ENCODE data around the gene SLCO1A2.

SLCO1A2 gene

DNA sequence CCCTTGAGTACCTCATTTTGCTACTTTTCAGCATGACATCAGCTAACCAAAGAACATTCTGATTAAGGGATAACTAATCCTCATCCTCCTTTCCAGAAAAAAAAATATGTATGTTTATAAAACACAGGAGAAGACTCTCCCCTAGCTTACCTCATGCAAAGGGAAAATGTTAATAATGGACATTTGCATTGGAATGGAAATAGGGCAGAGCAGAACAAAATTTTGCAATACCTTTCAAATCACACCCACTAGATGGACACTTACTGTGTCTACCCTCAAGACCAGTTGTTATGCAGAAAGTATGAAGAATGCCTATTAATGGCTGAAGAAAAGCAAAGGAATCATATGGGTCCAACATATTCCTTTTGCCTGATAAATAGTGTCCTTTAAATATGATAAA lies 8.9 kb upstream of the SLCO1A2 start:
- DNase-seq (ENCODE audit: low read depth), result no peak
- TF ChIP-seq, protein P1, sequence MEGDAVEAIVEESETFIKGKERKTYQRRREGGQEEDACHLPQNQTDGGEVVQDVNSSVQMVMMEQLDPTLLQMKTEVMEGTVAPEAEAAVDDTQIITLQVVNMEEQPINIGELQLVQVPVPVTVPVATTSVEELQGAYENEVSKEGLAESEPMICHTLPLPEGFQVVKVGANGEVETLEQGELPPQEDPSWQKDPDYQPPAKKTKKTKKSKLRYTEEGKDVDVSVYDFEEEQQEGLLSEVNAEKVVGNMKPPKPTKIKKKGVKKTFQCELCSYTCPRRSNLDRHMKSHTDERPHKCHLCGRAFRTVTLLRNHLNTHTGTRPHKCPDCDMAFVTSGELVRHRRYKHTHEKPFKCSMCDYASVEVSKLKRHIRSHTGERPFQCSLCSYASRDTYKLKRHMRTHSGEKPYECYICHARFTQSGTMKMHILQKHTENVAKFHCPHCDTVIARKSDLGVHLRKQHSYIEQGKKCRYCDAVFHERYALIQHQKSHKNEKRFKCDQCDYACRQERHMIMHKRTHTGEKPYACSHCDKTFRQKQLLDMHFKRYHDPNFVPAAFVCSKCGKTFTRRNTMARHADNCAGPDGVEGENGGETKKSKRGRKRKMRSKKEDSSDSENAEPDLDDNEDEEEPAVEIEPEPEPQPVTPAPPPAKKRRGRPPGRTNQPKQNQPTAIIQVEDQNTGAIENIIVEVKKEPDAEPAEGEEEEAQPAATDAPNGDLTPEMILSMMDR (IDR thresholded peaks at IDR 0.05; ENCODE audit: low read length, missing control alignments), result no peak

DNA sequence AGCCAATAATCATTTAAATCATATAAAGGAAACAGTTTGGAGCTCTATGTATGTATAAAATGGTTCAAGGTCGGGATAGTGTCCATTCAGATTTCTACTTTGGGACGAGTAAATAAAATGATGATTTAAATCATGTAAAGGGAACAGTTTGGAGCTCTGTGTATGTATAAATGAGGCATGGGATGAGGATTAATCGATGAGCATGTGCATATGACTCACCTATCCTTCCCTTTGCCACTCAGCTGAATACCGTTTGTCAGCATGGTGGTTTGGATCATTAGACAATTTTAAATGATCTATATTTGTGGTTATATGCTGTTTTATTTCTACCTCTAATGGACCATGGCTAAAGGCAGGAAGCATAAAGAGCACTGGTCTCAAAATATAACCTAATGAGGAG lies 7.1 kb upstream of the SLCO1A2 start:
- TF ChIP-seq, protein P1 (IDR thresholded peaks at IDR 0.05; ENCODE audit: low read length, missing control alignments), result no peak
- H3K4me3 ChIP-seq (replicated peaks; ENCODE audit: low read depth, low read length), result no peak overlapping the region
- no peak for DNase-seq (ENCODE audit: low read depth)

More for the DNA sequence above, 8.9 kb upstream of the SLCO1A2 start:
- H3K4me3 ChIP-seq (replicated peaks; ENCODE audit: low read depth, low read length), result no peak overlapping the region

DNA sequence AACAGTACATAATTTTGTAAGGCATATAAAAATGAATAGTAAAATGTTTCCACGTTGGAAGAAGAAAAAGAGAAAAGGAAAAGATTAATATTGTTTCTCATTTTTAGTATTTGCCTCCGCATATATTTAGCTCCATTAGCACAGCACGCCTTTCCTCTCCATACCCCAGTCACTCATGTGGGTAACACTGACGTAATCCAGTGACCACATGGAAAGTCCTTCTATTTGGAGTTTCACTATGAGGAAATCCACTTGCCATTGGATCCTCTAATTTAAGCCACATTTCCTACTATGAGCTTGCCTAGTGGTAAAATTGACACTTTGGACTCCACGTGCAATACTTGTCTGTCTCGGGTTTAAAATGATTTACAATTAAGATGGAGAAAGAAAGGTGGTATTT lies 5.7 kb upstream of the SLCO1A2 start:
- DNase-seq (ENCODE audit: low read depth), result no peak
- TF ChIP-seq, protein P1 (IDR thresholded peaks at IDR 0.05; ENCODE audit: low read length, missing control alignments), result no peak
- H3K4me3 ChIP-seq (replicated peaks; ENCODE audit: low read depth, low read length), result no peak overlapping the region

DNA sequence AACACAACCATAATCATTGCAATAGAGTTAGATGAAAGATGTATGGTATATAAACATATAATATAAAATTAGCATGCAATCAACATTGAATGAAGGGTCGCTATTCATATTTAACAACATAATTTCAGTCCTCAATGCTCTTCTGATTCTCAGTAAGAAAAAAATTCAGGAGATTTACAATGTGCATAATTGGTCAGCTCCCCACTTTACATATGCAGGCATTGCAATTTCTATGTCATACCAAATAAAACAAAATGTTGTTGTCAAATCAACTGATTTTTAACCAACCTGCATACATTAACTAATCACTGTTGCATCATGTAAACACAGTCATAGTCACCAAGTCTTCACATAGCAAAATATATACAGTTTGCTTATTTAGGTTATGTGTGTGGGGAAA lies 5.2 kb upstream of the SLCO1A2 start:
- no peak overlapping the region for H3K4me3 ChIP-seq (replicated peaks; ENCODE audit: low read depth, low read length)
- TF ChIP-seq, protein P1 (IDR thresholded peaks at IDR 0.05; ENCODE audit: low read length, missing control alignments), result no peak
- DNase-seq (ENCODE audit: low read depth), result no peak

DNA sequence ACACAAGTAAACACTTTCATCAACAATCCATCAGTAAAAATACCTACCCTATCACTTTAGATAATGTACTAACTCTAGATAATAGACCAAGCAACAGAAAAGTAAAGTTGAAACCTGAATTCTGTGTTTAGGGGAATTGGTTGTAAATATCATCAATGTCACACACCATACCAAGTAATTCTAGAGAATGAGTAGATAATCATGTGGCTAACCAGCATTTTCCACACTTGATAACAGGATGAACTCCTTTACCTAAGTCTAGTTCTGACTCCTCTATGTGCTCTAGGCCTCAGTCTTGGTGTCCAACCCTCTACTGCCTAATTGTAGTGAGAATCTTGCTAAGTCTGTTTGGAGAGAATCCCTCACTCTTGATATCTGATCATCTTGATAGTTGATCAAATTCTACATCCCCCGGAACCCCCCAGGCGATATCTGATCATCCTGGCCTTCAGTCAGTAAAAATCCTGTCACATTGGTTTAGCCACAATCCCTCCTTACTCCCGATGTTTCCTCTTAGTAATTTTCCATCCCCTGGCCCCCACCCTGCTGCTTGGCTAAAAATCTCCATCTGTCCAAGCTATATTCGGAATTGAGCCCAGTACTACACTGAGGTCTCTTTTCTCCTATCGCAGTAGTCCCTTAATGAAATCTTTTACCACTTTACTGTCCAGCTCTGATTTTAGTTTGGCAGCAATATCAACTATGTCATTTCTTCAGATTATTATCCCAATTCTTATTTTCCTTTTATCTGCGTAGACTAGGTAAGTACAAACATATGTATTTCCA lies 3.4 kb upstream of the SLCO1A2 start:
- TF ChIP-seq, protein P1 (IDR thresholded peaks at IDR 0.05; ENCODE audit: low read length, missing control alignments), result no peak
- H3K4me3 ChIP-seq (replicated peaks; ENCODE audit: low read depth, low read length), result no peak overlapping the region
- DNase-seq (ENCODE audit: low read depth), result no peak

DNA sequence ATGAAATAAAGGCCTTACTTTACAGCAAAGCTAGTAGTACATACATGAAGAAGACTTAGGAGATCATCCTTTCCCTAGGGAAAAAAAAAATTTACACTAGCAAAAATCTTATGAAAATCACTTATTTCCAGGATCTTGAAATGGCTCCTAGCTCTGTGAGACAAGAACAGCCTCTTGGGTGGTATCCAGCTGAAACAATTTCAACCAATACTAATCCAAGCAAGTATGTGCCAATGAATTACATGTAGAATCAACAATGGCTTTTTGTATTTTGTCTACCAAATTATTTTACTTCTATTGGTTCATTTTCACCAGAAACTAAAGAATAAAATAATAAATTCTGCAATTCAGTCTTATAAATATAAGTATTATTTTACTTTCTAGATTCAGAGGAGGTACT lies 2.7 kb upstream of the SLCO1A2 start:
- no peak overlapping the region for H3K4me3 ChIP-seq (replicated peaks; ENCODE audit: low read depth, low read length)
- TF ChIP-seq, protein P1 (IDR thresholded peaks at IDR 0.05; ENCODE audit: low read length, missing control alignments), result no peak

DNA sequence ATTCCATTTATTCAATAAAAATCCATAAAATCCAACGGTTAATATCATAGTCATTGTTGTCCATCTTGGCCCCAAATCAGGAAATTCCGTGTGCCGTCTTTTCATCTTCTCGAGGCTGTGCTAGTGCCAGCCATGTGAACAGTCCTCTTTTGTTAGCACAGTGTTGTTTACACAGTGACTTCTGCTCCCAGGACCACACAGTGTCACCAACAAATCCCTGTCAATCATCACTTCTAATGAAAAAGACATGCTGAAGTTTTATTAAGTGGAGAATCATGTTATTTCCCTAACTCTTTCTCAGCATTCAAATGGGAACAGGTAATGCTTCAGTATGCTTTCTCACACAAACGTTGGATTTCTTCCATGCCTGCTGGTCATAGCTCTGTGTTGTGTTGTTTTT lies 1.9 kb upstream of the SLCO1A2 start:
- TF ChIP-seq, protein P1 (IDR thresholded peaks at IDR 0.05; ENCODE audit: low read length, missing control alignments), result no peak
- no peak overlapping the region for H3K4me3 ChIP-seq (replicated peaks; ENCODE audit: low read depth, low read length)
- DNase-seq (ENCODE audit: low read depth), result no peak

More for the DNA sequence above, 2.7 kb upstream of the SLCO1A2 start:
- no peak for DNase-seq (ENCODE audit: low read depth)

Measured in fibroblast of pulmonary artery (primary cell).